GM19438 (cell line): ENCODE results near the gene STH.

Experiments
- ATAC-seq: cut with Tn5 transposase; IDR thresholded peaks from one replicate; pipeline ENCODE4 v1.9.1; 2021; ENCODE audit warnings: low read depth; ENCODE audit not compliant: unreplicated experiment

Gene STH

GRCh38 chr17:46038937-46039336 lies 39.9 kb downstream of the STH start:
- no peak for ATAC-seq

- no peak for ATAC-seq
These were observed 40.6 kb downstream of the STH start for GRCh38 chr17:46039592-46040186.

GRCh38 chr17:46042246-46042645 lies 43.2 kb downstream of the STH start:
- ATAC-seq, result no peak

- ATAC-seq, result no peak
These were observed 43.9 kb downstream of the STH start for GRCh38 chr17:46042925-46043324.

- ATAC-seq, result no peak
These were observed 44.6 kb downstream of the STH start for GRCh38 chr17:46043606-46044005.

- no peak for ATAC-seq
These were observed 45.4 kb downstream of the STH start for GRCh38 chr17:46044286-46044928.

- ATAC-seq, result no peak
These were observed 45.9 kb downstream of the STH start for GRCh38 chr17:46044989-46045388.

- no peak for ATAC-seq
These were observed 46.6 kb downstream of the STH start for GRCh38 chr17:46045639-46046038.

- no peak for ATAC-seq
These were observed 47.9 kb downstream of the STH start for GRCh38 chr17:46046957-46047356.

- no peak for ATAC-seq
These were observed 48.3 kb downstream of the STH start for GRCh38 chr17:46047398-46047797.

- no peak for ATAC-seq
These were observed 48.8 kb downstream of the STH start for GRCh38 chr17:46047856-46048255.
